HG02943 (cell line): ENCODE data around the gene UQCR11.

ENCODE experiments used
- ATAC-seq: cut with Tn5 transposase; IDR thresholded peaks from one replicate; pipeline ENCODE4 v1.9.1; 2021; ENCODE audit warnings: mild to moderate bottlenecking, low read depth, moderate library complexity; ENCODE audit not compliant: unreplicated experiment

Gene UQCR11

GRCh38 chr19:1618157-1619093, 13.2 kb upstream of the UQCR11 start:
- no peak for ATAC-seq

GRCh38 chr19:1616875-1617274, 11.6 kb upstream of the UQCR11 start:
- no peak for ATAC-seq

- ATAC-seq = no peak
Measured at GRCh38 chr19:1616396-1616795, 11.1 kb upstream of the UQCR11 start.

DNA sequence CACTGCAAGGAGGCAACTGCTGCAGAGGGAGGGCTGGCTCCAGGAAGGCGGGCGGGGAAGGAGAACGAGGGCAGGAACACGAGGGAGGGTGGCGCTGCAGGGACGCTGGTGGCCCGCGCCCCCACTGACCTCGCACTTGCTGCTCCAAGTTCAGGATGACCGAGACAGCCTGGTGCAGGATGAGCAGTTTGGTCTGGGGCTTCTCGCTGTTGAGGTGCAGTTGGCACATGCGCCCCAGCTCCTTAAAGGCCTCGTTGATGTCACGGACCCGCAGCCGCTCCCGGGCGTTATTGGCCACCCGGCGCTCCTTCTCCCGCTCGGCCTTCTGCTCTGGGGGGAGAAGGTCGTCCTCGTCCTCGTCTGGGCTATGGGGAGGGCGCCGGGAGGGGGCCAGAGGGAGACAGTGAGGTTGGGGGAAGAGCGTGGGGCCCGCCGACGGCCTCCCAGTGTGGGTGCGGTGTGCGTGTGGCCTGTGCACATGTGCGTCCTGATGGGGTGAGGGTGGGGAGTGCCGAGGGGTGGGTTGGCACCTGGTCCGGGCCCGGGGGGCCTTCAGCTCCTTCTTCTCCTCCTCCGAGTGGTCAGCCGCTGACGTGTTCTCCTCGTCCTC, 10.0 kb upstream of the UQCR11 start:
- no peak for ATAC-seq

GRCh38 chr19:1613808-1614570, 8.7 kb upstream of the UQCR11 start:
- ATAC-seq = no peak

DNA sequence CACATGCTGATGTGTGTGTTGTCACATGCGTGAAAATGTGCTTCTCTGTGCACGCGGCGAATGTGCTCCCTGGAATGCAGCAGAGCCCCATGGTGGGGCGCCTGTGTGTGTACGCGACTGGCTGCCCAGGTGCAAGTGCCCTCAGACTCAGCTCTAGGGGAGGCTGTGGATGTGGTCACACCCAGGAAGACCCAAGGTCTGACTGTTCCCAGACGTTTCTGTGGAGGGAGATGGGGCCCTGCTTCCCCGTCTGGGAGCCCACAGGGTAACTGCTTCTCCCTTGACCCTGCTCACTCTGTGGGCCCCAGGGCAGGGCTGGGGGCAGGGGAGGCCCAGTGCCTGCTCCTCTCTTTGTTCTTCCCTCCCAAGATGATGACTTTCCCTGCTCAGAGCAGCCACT, 7.9 kb upstream of the UQCR11 start:
- no peak for ATAC-seq

DNA sequence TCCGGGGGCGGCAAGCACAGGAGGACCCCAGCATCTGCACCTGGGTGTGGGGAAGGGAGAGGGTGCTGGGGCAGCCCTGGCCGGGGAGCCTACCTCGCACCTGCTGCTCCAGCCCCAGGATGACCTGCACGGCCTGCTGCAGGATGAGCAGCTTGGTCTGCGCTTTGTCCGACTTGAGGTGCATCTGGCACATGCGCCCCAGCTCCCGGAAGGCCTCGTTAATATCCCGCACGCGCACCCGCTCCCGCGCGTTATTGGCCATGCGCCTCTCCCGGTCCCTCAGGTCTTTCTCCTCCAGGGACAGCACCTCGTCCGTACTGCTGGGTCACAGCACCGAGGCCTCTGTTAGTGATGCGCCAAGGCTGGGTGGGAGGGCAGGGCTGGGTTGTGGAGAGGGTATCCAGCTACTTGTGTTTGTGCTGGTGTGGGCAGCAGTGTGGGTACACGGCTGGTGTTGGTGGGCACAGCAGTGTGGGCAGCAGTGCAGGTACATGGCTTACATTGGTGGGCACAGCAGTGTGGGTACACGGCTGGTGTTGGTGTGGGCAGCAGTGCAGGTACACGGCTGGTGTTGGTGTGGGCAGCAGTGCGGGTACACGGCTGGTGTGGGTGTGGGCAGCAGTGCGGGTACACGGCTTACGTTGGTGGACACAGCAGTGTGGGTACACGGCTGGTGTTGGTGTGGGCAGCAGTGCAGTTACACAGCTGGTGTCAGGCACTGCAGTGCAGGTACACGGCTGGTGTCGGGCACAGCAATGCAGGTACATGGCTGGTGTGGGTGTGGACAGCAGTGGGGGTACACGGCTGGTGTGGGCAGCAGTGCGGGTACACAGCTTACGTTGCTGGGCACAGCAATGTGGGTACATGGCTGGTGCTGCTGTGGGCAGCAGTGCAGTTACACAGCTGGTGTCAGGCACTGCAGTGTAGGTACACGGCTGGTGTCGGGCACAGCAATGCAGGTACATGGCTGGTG, 7.1 kb upstream of the UQCR11 start:
- no peak for ATAC-seq

DNA sequence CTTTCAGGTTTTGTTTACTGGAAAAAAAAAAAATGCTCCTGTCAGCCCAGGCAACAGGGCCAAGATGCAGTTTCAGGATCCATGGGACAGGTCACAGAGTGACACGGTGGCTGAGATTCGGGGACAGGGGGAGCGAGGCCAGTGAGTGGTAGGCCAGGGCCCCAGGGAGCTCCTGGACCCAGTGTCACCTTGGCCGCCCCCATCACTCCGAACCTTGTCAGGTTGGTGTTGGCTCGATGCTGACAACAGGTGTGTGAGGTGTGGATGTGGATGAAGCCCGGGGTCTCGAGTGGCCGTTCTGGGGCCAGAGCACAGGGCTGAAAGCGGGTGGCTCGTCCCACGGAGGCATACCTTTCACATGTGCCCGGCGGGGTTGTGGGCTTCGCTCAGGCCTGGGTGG, 6.1 kb upstream of the UQCR11 start:
- ATAC-seq = no peak

GRCh38 chr19:1610579-1610978, 5.3 kb upstream of the UQCR11 start:
- ATAC-seq = no peak

DNA sequence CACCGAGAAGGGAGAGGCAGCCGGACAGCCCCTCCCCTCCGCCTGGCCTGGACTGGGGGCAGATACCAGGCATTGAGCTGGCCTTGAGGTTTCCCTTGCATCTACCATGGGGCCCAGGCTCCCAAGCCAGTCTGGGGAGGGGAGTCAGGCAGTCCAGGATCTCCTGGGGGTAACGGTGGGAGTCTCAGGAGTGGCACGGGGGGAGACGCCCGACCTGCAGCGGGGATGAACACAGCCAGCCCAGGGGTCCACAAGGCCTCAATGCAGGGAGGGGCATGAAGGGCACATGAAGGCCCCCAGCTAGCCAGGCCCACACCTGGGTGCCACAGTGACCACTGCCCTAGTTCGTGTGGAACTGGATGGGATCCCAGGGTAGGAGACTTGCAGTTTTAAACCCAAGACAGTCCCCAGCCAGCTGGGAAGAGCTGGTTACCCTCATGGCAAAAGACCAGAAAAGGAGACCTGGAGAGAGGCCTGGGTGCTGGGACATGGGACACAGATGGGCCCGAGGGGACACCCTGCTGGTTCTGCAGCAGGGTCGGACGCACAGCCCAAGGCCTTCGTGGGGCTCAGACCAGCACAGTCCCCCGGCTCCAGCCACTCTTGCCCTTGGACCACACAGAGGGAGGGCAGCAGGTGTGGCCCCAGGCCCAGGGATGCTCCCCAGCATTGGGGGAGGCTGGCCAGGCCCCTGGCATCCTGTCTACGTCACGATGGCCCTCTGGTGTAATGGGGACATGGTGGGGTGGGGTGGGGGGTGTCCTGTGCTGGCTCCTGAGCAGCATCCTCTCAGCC, 4.6 kb upstream of the UQCR11 start:
- ATAC-seq = no peak

DNA sequence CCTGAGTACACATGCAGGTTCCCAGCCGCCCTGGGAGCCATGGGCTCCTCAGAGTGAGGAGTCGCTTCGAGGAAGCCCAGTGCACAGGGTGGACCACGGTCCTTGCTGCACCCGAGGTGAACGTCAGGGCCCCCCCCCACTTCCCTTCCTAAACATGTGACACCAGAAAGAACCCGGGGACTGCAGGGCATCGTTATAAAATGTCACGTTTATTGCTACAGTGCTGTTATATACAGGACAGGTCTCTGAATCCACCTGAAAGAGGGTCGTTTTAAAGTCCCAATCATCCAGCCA, 3.8 kb upstream of the UQCR11 start:
- ATAC-seq = no peak

GRCh38 chr19:1608359-1609102, 3.3 kb upstream of the UQCR11 start:
- ATAC-seq = no peak

DNA sequence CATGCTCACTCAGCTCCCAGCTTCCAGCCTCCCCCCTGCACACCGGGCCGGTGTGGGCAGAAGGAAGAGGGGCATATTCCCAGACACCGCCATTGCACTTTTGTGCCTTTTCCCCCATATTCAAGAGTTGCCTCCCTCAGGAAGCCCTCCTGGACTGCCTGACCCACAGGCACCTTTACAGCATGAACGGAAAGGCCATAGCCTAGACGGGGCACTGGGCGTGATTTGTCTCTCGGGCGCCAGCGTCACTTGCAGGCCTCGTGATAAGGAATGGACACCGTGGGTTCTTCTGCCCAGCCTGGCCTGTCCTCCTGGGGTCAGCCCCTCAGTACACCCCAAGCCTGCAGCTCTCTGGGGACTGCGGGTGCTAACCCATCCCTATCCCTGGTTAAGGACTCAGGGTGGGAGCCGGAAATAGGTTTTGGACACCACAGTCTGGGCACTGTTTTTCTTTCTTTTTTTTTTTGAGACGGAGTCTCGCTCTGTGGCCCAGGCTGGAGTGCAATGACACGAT, 933 bp upstream of the UQCR11 start:
- no peak for ATAC-seq

DNA sequence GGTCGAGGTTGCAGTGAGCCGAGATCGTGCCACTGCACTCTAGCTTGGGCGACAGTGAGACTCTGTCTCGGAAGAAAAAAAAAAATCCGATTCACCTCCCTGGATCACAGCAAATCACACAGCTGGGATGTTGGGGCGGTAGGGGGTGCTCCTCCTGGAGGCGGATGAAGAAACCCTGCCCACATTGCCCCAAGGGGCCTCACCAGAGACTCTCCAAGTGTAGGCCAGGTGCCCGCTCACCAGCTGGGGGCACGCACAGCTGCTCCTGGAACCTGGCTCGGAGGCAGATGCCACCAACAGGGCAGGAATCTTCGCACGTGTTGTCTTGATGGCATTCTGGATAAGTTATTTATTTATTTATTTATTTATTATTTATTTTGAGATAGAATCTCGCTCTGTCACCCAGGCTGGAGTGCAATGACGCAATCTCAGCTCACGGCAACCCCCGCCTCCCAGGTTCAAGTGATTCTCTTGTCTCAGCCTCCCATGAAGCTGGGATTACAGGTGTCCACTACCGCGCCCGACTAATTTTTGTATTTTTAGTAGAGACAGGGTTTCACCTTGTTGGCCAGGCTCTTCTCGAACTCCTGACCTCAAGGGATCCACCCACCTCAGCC, 3.1 kb downstream of the UQCR11 start:
- ATAC-seq = no peak

DNA sequence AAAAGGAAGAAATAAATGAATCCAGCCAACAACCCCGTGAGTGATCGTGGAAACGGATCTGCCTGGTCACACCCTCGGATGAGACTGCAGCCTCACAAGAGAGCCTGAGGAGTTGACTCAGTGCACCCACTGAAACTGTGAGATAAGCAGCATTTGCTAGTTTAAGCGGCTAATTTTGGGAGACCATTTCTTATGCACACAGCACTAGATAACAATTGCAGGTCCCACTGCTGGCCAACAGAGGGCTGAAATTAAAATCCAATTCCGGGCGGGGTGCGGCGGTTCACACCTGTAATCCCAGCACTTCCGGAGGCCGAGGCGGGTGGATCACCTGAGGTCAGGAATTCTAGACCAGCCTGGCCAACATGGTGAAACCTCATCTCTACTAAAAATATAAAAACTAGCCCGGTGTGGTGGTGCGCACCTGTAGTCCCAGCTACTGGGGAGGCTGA, 3.6 kb downstream of the UQCR11 start:
- no peak for ATAC-seq

GRCh38 chr19:1599460-1599846, 5.8 kb downstream of the UQCR11 start:
- ATAC-seq = no peak

DNA sequence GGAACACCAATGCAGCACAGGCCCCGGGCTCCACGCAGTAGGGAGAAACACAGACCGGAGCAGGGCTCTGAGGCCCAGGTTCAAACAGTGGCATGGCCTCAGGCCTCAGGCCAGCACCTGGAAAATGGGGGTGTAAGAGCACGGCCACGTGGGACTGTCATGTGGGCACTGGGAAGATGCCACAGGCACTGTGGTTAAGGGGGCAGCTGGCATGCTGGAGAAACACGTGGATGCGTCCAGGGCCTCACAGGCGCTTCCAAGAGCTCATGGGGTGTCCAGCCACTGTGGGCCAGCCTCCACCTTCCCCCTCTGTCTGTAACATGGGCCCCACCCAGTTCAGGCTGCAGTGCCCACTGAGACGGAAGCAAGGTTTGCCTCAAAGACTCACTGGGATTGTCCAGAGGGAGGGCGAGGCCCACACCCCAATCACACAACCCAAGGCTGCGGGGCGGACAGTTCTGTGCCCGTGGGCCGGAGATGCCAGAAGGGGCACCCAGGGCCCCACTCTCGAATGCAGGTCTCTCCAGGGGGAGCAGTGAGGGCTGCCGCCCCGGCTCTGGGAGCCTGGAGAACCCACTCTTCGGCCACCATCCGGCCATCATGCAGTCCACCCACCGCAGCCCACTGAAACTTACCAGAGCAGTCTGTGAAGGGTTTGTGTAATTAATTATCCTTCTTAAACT, 6.3 kb downstream of the UQCR11 start:
- ATAC-seq = no peak

GRCh38 chr19:1593501-1593772, 11.8 kb downstream of the UQCR11 start:
- ATAC-seq = no peak
